Fibroblast of lung (primary cell): ENCODE data around the gene PKNOX2.

ENCODE experiments used
- CTCF ChIP-seq, 2 donors: IDR thresholded peaks in 1 of 2; conservative IDR thresholded peaks in 1 of 2; 1 replicate in 1 of 2; 2 replicates in 1 of 2; pipeline ENCODE4 v1.5.1; 2011 to 2012; ENCODE audit warnings: low read length in 2 of 2, control low read depth in 1 of 2, inconsistent platforms in 1 of 2, low read depth in 1 of 2, mild to moderate bottlenecking in 1 of 2
- EZH2 ChIP-seq: IDR thresholded peaks from 2 replicates; pipeline ENCODE4 v1.5.1; 2012; ENCODE audit warnings: low read length, control low read depth, mild to moderate bottlenecking; ENCODE audit errors: missing control alignments

GRCh38 chr11:125174057-125174456, 9.5 kb downstream of the PKNOX2 start:
- TF ChIP-seq EZH2 = no peak
- no peak for TF ChIP-seq CTCF (conservative IDR thresholded peaks at IDR 0.05 in 1 of 2, IDR thresholded peaks at IDR 0.05 in 1 of 2; ENCODE audit: low read depth in 1 of 2, low read length in 2 of 2)
